Measurements from ENCODE around the gene ZBP1.

GRCh38 chr20:57620999-57621398 lies 773 bp upstream of the ZBP1 start:
- TF ChIP-seq SP1 (IDR thresholded peaks at IDR 0.05) (no peak), HDGF (IDR thresholded peaks at IDR 0.05; ENCODE audit: borderline replicate concordance) (no peak), ARNT (IDR thresholded peaks at IDR 0.05) (no peak), L3MBTL2 (conservative IDR thresholded peaks at IDR 0.05) (no peak), TARDBP (IDR thresholded peaks at IDR 0.05) (no peak), FOXK2 (IDR thresholded peaks at IDR 0.05) (no peak)

All from HEK293T (cell line).